Left ventricle myocardium inferior (tissue), 1 donor: ENCODE measurements around the gene UST. TPM values are rescaled to one million over a fixed set of nuclear protein-coding genes. Genes with fewer than 3 reads are reported as not detected.

Experiments used
- DNase-seq: peaks from one replicate; pipeline ENCODE4 v3.0.0-alpha.2; 2020
- H3K27ac ChIP-seq: fragments of 200-600 bp; replicated peaks from 2 replicates; pipeline ENCODE4 v1.8.0; 2021
- H3K27me3 ChIP-seq: fragments of 200-600 bp; 2 replicates; pipeline ENCODE4 v1.8.0; 2021; ENCODE audit warnings: low read depth
- H3K36me3 ChIP-seq: fragments of 200-600 bp; 2 replicates; pipeline ENCODE4 v1.8.0; 2021
- H3K4me1 ChIP-seq: fragments of 200-600 bp; 2 replicates; pipeline ENCODE4 v1.8.0; 2021
- H3K4me3 ChIP-seq: fragments of 200-600 bp; 2 replicates; pipeline ENCODE4 v1.8.0; 2021; ENCODE audit warnings: mild to moderate bottlenecking, moderate library complexity
- H3K9me3 ChIP-seq: fragments of 200-600 bp; replicated peaks from 2 replicates; pipeline ENCODE4 v1.8.0; 2021
- CTCF ChIP-seq: fragments of 200-600 bp; IDR thresholded peaks from 2 replicates; pipeline ENCODE4 v1.8.0; 2021; ENCODE audit warnings: antibody characterized with exemption, mild to moderate bottlenecking, borderline replicate concordance
- intact Hi-C: fragments of 100-400 bp; cut with micrococcal nuclease; formaldehyde crosslinking; loops from one replicate; pipeline ENCODE4 v1.11.0; 2022
- total RNA-seq: library from RNA; stranded (reverse); fragmentation: NEBNext Ultra II Directional; extraction: Animal tissue kit (Norgen Biotek cat#: 25700); gene quantifications from one replicate; pipeline ENCODE4 v1.2.1, GENCODE V29; 2021
- donor health status: DM: no; HTN: yes; CAD: no; lungs with severe emphysema.

The UST gene
- total RNA-seq, 1 donor from 2014 or later, result 3.3 TPM

GRCh38 chr6:148827416-148828045, 80.7 kb downstream of the UST start:
- H3K27me3 ChIP-seq, result no peaks in the 10 kb centered on the region
- no peak overlapping the region for H3K4me3 ChIP-seq
- no peaks in the 10 kb centered on the region for H3K4me1 ChIP-seq
- intact Hi-C loops, result no loop called here
- no peak for DNase-seq
- H3K9me3 ChIP-seq, result no peaks in the 10 kb centered on the region
- no peak for TF ChIP-seq CTCF
- no peak overlapping the region for H3K27ac ChIP-seq
- H3K36me3 ChIP-seq, result no peaks in the 10 kb centered on the region

DNA sequence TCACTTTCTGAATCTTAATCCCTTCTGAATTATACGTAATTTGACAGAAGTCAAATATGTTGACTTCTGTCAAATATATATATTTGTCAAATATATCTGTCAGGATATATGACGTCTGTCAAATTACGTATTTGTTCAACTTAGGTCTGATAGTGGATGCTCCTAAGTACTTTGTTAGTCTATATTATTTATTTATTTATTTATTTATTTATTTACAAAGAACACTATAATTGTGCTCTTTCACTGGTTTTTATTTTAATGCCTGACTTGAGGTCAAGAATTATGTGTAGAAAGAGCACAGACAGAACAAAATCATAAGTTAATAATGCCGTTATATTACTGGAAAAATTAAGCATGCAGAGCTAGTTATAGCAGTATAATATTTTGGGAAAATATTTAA, 81.2 kb downstream of the UST start:
- H3K9me3 ChIP-seq, result no peaks in the 10 kb centered on the region
- H3K4me3 ChIP-seq, result no peak overlapping the region
- no peak for DNase-seq
- no peaks in the 10 kb centered on the region for H3K27me3 ChIP-seq
- H3K27ac ChIP-seq, result no peak overlapping the region
- TF ChIP-seq CTCF, result no peak
- H3K4me1 ChIP-seq, result no peaks in the 10 kb centered on the region
- intact Hi-C loops, result no loop called here
- H3K36me3 ChIP-seq, result no peaks in the 10 kb centered on the region

GRCh38 chr6:148829415-148830101, 82.7 kb downstream of the UST start:
- intact Hi-C loops, result no loop called here
- no peak for DNase-seq
- H3K9me3 ChIP-seq, result no peaks in the 10 kb centered on the region
- H3K27ac ChIP-seq, result no peak overlapping the region
- no peak for TF ChIP-seq CTCF
- no peaks in the 10 kb centered on the region for H3K27me3 ChIP-seq
- no peaks in the 10 kb centered on the region for H3K4me1 ChIP-seq
- H3K36me3 ChIP-seq, result no peaks in the 10 kb centered on the region
- no peak overlapping the region for H3K4me3 ChIP-seq

DNA sequence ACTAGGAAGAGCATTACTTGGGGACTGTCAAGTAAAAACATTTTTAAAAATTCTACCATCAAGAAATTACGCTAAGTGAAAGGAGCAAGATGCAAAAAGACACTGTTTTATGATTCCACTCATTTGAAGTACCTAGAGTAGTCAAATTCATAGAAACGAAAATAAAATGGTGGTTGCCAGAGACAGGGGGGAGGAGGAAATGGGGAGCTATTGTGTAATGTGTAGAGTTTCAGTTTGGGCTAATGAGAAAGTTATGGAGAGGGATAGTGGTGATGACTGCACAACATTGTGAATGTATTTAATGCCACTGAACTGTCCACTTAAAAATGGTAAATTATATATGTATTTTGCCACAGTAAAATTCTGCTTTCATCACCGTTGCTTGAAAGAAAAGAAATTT, 83.8 kb downstream of the UST start:
- intact Hi-C loops, result no loop called here
- H3K27me3 ChIP-seq, result no peaks in the 10 kb centered on the region
- no peak overlapping the region for H3K4me3 ChIP-seq
- H3K4me1 ChIP-seq, result no peaks in the 10 kb centered on the region
- H3K9me3 ChIP-seq, result no peaks in the 10 kb centered on the region
- no peaks in the 10 kb centered on the region for H3K36me3 ChIP-seq
- no peak for TF ChIP-seq CTCF
- no peak for DNase-seq
- H3K27ac ChIP-seq, result no peak overlapping the region

DNA sequence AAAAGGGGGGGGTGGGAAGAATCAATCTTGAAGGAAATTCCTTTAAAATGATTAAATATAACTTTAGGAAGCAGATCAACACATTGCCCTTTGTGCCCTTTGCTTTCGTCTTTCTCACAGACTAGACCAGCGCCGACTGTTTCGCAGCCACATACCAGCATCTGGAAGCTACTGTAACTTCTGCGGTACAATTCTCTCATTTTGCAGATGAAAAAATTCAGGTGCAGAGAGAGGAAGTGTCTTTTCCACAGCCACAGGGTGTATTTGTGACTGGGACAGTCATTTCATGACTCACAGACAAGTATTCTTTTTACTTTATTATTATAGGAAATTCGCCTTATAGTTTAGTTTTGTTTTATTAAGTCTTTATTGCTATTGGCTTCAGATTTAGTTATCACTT, 84.2 kb downstream of the UST start:
- Histone ChIP-seq H3K9me3 (no peaks in the 10 kb centered on the region), H3K4me3 (no peak overlapping the region), H3K36me3 (no peaks in the 10 kb centered on the region), H3K27ac (no peak overlapping the region), H3K4me1 (no peaks in the 10 kb centered on the region), H3K27me3 (no peaks in the 10 kb centered on the region)
- intact Hi-C loops, result no loop called here
- DNase-seq, result no peak
- TF ChIP-seq CTCF, result no peak
